CD14-positive monocyte (primary cell): Measurements from ENCODE around the gene FBXW4. TPM values are rescaled to one million over a fixed set of nuclear protein-coding genes. Genes with fewer than 3 reads are reported as not detected.

Source experiments
- DNase-seq, 3 donors: peaks; one replicate each; pipeline ENCODE4 v3.0.0-alpha.2; 2011 to 2022
- H2AFZ ChIP-seq: 2 replicates; pipeline ENCODE4 v1.6.0; 2012; ENCODE audit warnings: mild to moderate bottlenecking, low read depth, low read length, inconsistent platforms; ENCODE audit not compliant: insufficient read depth, poor library complexity, severe bottlenecking
- H3K27ac ChIP-seq, 2 donors: 1 replicate in 1 of 2; 2 replicates in 1 of 2; pipeline ENCODE4 v1.5.1; 2012 to 2013; ENCODE audit warnings: low read length in 2 of 2, control low read depth in 1 of 2, inconsistent platforms in 1 of 2, low read depth in 1 of 2, mild to moderate bottlenecking in 1 of 2
- H3K27me3 ChIP-seq, 2 donors: one replicate each; pipeline versions ENCODE4 v1.6.0 to v1.6.1; 2011 to 2013; ENCODE audit warnings: low read length in 2 of 2; ENCODE audit not compliant: control insufficient read depth in 2 of 2, insufficient read depth in 2 of 2
- H3K36me3 ChIP-seq, 2 donors: replicated peaks in 1 of 2; 1 replicate in 1 of 2; 2 replicates in 1 of 2; pipeline versions ENCODE4 v1.5.1 to v1.6.1; 2012 to 2013; ENCODE audit warnings: low read length in 2 of 2, control low read depth in 1 of 2, inconsistent platforms in 1 of 2, mild to moderate bottlenecking in 1 of 2; ENCODE audit not compliant: insufficient read depth in 2 of 2, control insufficient read depth in 1 of 2
- H3K4me1 ChIP-seq, 2 donors: 1 replicate in 1 of 2; 2 replicates in 1 of 2; pipeline versions ENCODE4 v1.5.1 to v1.6.1; 2012 to 2013; ENCODE audit warnings: low read length in 2 of 2, control low read depth in 1 of 2, inconsistent platforms in 1 of 2, mild to moderate bottlenecking in 1 of 2, moderate library complexity in 1 of 2; ENCODE audit not compliant: insufficient read depth in 2 of 2, control insufficient read depth in 1 of 2
- H3K4me2 ChIP-seq: replicated peaks from 2 replicates; pipeline ENCODE3; 2012; ENCODE audit warnings: low read length, moderate library complexity, mild to moderate bottlenecking; ENCODE audit not compliant: poor library complexity, severe bottlenecking; ENCODE audit errors: extremely low read depth
- H3K4me3 ChIP-seq, 3 experiments: fragments of 200-600 bp in 1 of 3; sonication (generic) in 1 of 3; replicated peaks in 1 of 3; 1 replicate in 2 of 3; 2 replicates in 1 of 3; pipeline ENCODE4 v1.5.1; 2011 to 2013; ENCODE audit warnings: low read length in 3 of 3, mild to moderate bottlenecking in 3 of 3, control low read depth in 2 of 3, low read depth in 2 of 3, inconsistent platforms in 1 of 3, moderate library complexity in 1 of 3
- H3K79me2 ChIP-seq: 2 replicates; pipeline ENCODE4 v1.6.0; 2012; ENCODE audit warnings: mild to moderate bottlenecking, control low read depth, inconsistent platforms, low read length, moderate library complexity; ENCODE audit not compliant: insufficient read depth
- H3K9ac ChIP-seq: 2 replicates; pipeline ENCODE4 v1.6.0; 2017; ENCODE audit warnings: low read length, mild to moderate bottlenecking; ENCODE audit not compliant: insufficient read depth, poor library complexity, severe bottlenecking
- H3K9me3 ChIP-seq, 2 donors: replicated peaks in 1 of 2; 1 replicate in 1 of 2; 2 replicates in 1 of 2; pipeline versions ENCODE4 v1.5.1 to v1.6.1; 2012 to 2013; ENCODE audit warnings: low read length in 2 of 2, control low read depth in 1 of 2; ENCODE audit not compliant: control insufficient read depth in 1 of 2, insufficient read depth in 1 of 2
- H4K20me1 ChIP-seq: 2 replicates; pipeline ENCODE4 v1.6.0; 2012; ENCODE audit warnings: mild to moderate bottlenecking, low read length, control low read depth, moderate library complexity; ENCODE audit not compliant: insufficient read depth
- H3K27ac Mint-ChIP-seq, 7 donors: one replicate each; pipeline ENCODE4 v1.8.0; 2020; ENCODE audit warnings: mild to moderate bottlenecking in 7 of 7, mixed read lengths in 7 of 7, moderate library complexity in 6 of 7, inconsistent platforms in 2 of 7
- H3K27me3 Mint-ChIP-seq, 3 donors: one replicate each; pipeline ENCODE4 v1.8.0; 2021 to 2022; ENCODE audit warnings: low read depth in 3 of 3, mild to moderate bottlenecking in 3 of 3, mixed read lengths in 3 of 3, moderate library complexity in 3 of 3, inconsistent platforms in 1 of 3
- H3K36me3 Mint-ChIP-seq, 2 donors: one replicate each; pipeline ENCODE4 v1.8.0; 2020; ENCODE audit warnings: mixed read lengths in 2 of 2, inconsistent platforms in 1 of 2, mild to moderate bottlenecking in 1 of 2
- H3K4me1 Mint-ChIP-seq: one replicate; pipeline ENCODE4 v1.8.0; 2020; ENCODE audit warnings: mild to moderate bottlenecking, mixed read lengths
- H3K4me3 Mint-ChIP-seq, 2 donors: one replicate each; pipeline ENCODE4 v1.8.0; 2020; ENCODE audit warnings: mild to moderate bottlenecking in 2 of 2, mixed read lengths in 2 of 2, moderate library complexity in 1 of 2
- H3K9me3 Mint-ChIP-seq, 7 donors: one replicate each; pipeline ENCODE4 v1.8.0; 2020 to 2022; ENCODE audit warnings: mixed read lengths in 7 of 7, mild to moderate bottlenecking in 6 of 7, moderate library complexity in 6 of 7, inconsistent platforms in 2 of 7
- WGBS: methylation state at CpG from one replicate; pipeline ENCODE4 v1.1.5; 2013; ENCODE audit warnings: missing lambda C conversion rate; ENCODE audit not compliant: insufficient coverage; 5-methylcytosine and 5-hydroxymethylcytosine counted together
- intact Hi-C, 2 donors: fragments of 100-400 bp; cut with micrococcal nuclease; formaldehyde crosslinking; loops; one replicate each; pipeline versions ENCODE4 v1.15.0 to v1.15.1; 2023
- polyA plus RNA-seq, 3 donors: library from polyadenylated mRNA; depleted of rRNA in 1 of 3; unstranded in 2 of 3; stranded (reverse) in 1 of 3; fragments of 300-500 nt in 2 of 3; fragments of >200 nt in 1 of 3; fragmentation: Illumina TruSeq in 2 of 3; gene quantifications; 1 replicate in 2 of 3; 2 replicates in 1 of 3; pipeline ENCODE4 v1.2.3, GENCODE V29; 2012 to 2021
- TF ChIP-seq, protein P1 (sequence below): fragments of 200-600 bp; IDR thresholded peaks from one replicate; pipeline ENCODE4 v1.8.0; 2022; ENCODE audit warnings: antibody characterized with exemption, mild to moderate bottlenecking

The FBXW4 gene
- polyA plus RNA-seq, 3 donors: 1.1 to 30.8 (median 1.8) TPM

DNA sequence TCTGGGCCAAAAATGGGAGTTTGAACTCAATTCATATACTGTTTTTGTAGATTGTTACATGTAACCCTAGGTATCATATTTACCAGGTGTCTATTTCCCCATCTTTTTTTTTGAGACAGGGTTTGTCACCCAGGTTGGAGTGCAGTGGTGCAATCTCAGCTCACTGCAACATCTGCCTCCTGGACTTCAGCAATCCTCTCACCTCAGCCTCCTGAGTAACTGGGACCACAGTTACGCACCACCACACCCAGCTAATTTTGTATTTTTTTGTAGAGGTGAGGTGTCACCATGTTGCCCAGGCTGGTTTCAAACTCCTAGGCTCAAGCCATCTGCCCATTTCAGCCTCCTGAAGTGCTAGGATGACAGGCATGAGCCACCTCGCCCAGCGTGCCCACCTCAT, 28.2 kb upstream of the FBXW4 start:
- peaks cover 0 to 5% (median 0%) of the 10 kb centered on the region in 7 donors for H3K9me3 Mint-ChIP-seq
- no peaks in the 10 kb centered on the region for H3K36me3 ChIP-seq
- H3K9ac ChIP-seq: no peak overlapping the region
- H3K4me1 ChIP-seq: no peaks in the 10 kb centered on the region
- H2AFZ ChIP-seq: no peak overlapping the region
- H3K4me3 ChIP-seq: no peak overlapping the region
- intact Hi-C loops: no loop called here
- peaks cover 0 to 7% of the 10 kb centered on the region in 2 donors for H3K27me3 ChIP-seq
- H3K79me2 ChIP-seq: no peaks in the 10 kb centered on the region
- H3K27ac Mint-ChIP-seq: no peak overlapping the region
- TF ChIP-seq, protein P1, sequence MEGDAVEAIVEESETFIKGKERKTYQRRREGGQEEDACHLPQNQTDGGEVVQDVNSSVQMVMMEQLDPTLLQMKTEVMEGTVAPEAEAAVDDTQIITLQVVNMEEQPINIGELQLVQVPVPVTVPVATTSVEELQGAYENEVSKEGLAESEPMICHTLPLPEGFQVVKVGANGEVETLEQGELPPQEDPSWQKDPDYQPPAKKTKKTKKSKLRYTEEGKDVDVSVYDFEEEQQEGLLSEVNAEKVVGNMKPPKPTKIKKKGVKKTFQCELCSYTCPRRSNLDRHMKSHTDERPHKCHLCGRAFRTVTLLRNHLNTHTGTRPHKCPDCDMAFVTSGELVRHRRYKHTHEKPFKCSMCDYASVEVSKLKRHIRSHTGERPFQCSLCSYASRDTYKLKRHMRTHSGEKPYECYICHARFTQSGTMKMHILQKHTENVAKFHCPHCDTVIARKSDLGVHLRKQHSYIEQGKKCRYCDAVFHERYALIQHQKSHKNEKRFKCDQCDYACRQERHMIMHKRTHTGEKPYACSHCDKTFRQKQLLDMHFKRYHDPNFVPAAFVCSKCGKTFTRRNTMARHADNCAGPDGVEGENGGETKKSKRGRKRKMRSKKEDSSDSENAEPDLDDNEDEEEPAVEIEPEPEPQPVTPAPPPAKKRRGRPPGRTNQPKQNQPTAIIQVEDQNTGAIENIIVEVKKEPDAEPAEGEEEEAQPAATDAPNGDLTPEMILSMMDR: no peak
- no peaks in the 10 kb centered on the region for H3K9me3 ChIP-seq
- no peaks in the 10 kb centered on the region for H4K20me1 ChIP-seq
- H3K27me3 Mint-ChIP-seq: peaks cover 9 to 26% (median 13%) of the 10 kb centered on the region in 3 donors
- H3K4me1 Mint-ChIP-seq: no peaks in the 10 kb centered on the region
- H3K36me3 Mint-ChIP-seq: no peaks in the 10 kb centered on the region
- H3K4me2 ChIP-seq: no peak overlapping the region
- no peak overlapping the region for H3K27ac ChIP-seq
- DNase-seq: no peak
- H3K4me3 Mint-ChIP-seq: no peak overlapping the region
- 100% methylated on average over 2 of the region's 3 CpGs for WGBS

DNA sequence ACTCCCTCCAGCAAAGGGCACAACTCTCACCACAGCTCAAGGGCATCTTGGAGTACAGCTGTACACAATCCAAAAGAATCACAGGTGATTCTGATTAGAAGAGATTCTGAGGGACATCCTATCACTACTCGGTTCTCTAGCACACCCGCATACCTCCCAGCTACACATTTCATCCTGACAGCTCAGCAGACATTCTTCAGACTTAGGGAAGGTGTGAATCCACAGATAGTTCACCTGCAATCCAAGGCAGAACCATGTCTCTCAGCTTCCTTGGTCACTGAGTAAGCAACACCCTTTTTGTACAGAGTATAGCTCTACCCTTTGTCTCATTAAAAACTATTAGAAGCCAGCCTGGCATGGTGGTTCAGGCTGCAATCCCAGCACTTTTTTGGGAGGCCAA, 26.8 kb upstream of the FBXW4 start:
- Histone ChIP-seq H3K9me3 (no peaks in the 10 kb centered on the region), H3K4me2 (no peak overlapping the region), H3K27ac (no peak overlapping the region), H3K79me2 (no peaks in the 10 kb centered on the region), H3K36me3 (no peaks in the 10 kb centered on the region), H3K27me3 (peaks cover 0 to 7% of the 10 kb centered on the region in 2 donors), H2AFZ (no peak overlapping the region), H3K9ac (no peak overlapping the region), H3K4me1 (no peaks in the 10 kb centered on the region), H3K4me3 (no peak overlapping the region), H4K20me1 (no peaks in the 10 kb centered on the region)
- DNase-seq: no peak
- Mint-ChIP-seq H3K4me3 (no peak overlapping the region), H3K27me3 (peaks cover 13 to 29% (median 13%) of the 10 kb centered on the region in 3 donors), H3K9me3 (peaks cover 0 to 5% (median 0%) of the 10 kb centered on the region in 7 donors), H3K4me1 (peaks cover 2% of the 10 kb centered on the region), H3K27ac (no peak overlapping the region), H3K36me3 (no peaks in the 10 kb centered on the region)
- WGBS: 100% methylated on average over 1 of the region's 2 CpGs
- TF ChIP-seq, protein P1: no peak
- intact Hi-C loops: no loop called here
